Stimulated activated CD8-positive, alpha-beta memory T cell treated with anti-CD3 and anti-CD28 coated beads, Interleukin-7, amount 100 ng/mL, for 4 hours (primary cell): ENCODE results near the gene ZNRF1.
"Not testable (repeated sequence)": the region's sequence is repeated elsewhere in the genome, so short reads cannot be mapped to it uniquely, and the experiment has no call there.

Experiments used
- DNase-seq, 2 donors: peaks; one replicate each; pipeline ENCODE4 v3.0.0-alpha.2; 2020; ENCODE audit warnings: low read depth in 2 of 2

ZNRF1 gene

GRCh38 chr16:74998481-74999218, at the start of gene ZNRF1:
TSS of gene ZNRF1 (plus strand) at chr16:74999024. CDS start at chr16:74999672, 648 bp downstream.
- peak; percentile 50 to 75 for DNase-seq

GRCh38 chr16:74949309-74949708, 49.5 kb upstream of the ZNRF1 start:
- no peak for DNase-seq

- DNase-seq, result no peak
These were observed 48.3 kb upstream of the ZNRF1 start for GRCh38 chr16:74950511-74950910.

GRCh38 chr16:74951206-74951605, 47.6 kb upstream of the ZNRF1 start:
- DNase-seq, result no peak

- no peak for DNase-seq
These were observed 47.1 kb upstream of the ZNRF1 start for GRCh38 chr16:74951681-74952080.

- DNase-seq, result no peak
These were observed 44.1 kb upstream of the ZNRF1 start for GRCh38 chr16:74954763-74955162.

GRCh38 chr16:74973304-74973703, 25.5 kb upstream of the ZNRF1 start:
- no peak for DNase-seq

GRCh38 chr16:74975591-74975990, 23.2 kb upstream of the ZNRF1 start:
- DNase-seq, result no peak

GRCh38 chr16:74982256-74982655, 16.6 kb upstream of the ZNRF1 start:
- DNase-seq, result no peak

- DNase-seq, result peak in 1 of 2 donors; percentile 8
These were observed 14.7 kb upstream of the ZNRF1 start for GRCh38 chr16:74984194-74984528.

- peak; percentile 98 to 99 for DNase-seq
These were observed 14.1 kb upstream of the ZNRF1 start, which contains the start of gene WDR59 for GRCh38 chr16:74984529-74985296. TSS of gene WDR59 (minus strand) at chr16:74985123. CDS start at chr16:74985017, 106 bp downstream.

- DNase-seq, result no peak
These were observed 11.7 kb upstream of the ZNRF1 start for GRCh38 chr16:74987027-74987681.

- not testable (repeated sequence) for DNase-seq
These were observed 9.0 kb upstream of the ZNRF1 start for GRCh38 chr16:74989864-74990263.

- no peak for DNase-seq
These were observed 8.0 kb upstream of the ZNRF1 start for GRCh38 chr16:74990832-74991231.

- no peak for DNase-seq
These were observed 7.6 kb upstream of the ZNRF1 start for GRCh38 chr16:74991268-74991592.

GRCh38 chr16:74991593-74992403, 7.0 kb upstream of the ZNRF1 start:
- DNase-seq, result no peak

GRCh38 chr16:74995986-74996385, 2.8 kb upstream of the ZNRF1 start:
- no peak for DNase-seq

GRCh38 chr16:74997042-74997491, 1.8 kb upstream of the ZNRF1 start:
- no peak for DNase-seq

GRCh38 chr16:74999219-74999608, 390 bp downstream of the ZNRF1 start:
- peak in 1 of 2 donors; percentile 27 for DNase-seq

- peak; percentile 12 to 47 for DNase-seq
These were observed 1.0 kb downstream of the ZNRF1 start for GRCh38 chr16:74999609-75000480.
